Neural progenitor cell (in vitro differentiated cells): ENCODE data around the gene SPACA7.

ENCODE experiments used
- EZH2 ChIP-seq: fragments of 200-600 bp; sonication (generic); IDR thresholded peaks from 2 replicates; pipeline ENCODE4 v1.6.1; 2017; ENCODE audit warnings: antibody characterized with exemption, mild to moderate bottlenecking, moderate library complexity
- EZH2phosphoT487 ChIP-seq: fragments of 200-600 bp; sonication (generic); IDR thresholded peaks from 2 replicates; pipeline ENCODE4 v1.6.1; 2017; ENCODE audit warnings: antibody characterized with exemption
- TF ChIP-seq, protein P1 (sequence below): fragments of 200-600 bp; sonication (generic); IDR thresholded peaks from 2 replicates; pipeline ENCODE4 v1.5.1; 2017; ENCODE audit warnings: antibody characterized with exemption, mild to moderate bottlenecking

DNA sequence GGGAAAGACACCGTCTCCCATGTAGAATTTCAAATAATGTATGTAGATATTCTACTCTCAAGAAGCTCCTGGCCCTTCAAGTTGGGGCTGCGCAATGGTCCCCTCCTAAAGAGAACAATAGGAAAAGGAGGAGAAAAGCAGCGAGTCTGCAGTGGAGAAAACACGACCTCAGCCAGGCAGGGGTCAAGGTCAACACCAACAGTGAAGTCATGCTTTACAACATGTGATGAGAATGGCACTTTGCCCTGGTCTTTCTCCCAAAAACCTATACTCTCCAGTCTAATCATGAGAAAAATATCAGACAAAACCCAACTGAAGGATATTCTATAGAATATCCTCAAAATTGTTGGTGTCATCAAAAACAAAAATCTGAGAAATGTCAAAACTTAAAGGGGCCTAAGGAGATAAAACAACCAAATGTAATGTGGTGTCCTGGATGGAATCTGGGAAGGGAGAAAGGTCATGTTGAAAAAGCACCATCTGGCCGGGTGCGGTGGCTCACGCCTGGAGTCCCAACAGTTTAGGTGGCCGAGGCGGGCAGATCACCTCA, 101.0 kb downstream of the SPACA7 start:
- no peak for TF ChIP-seq EZH2
- TF ChIP-seq, protein P1, sequence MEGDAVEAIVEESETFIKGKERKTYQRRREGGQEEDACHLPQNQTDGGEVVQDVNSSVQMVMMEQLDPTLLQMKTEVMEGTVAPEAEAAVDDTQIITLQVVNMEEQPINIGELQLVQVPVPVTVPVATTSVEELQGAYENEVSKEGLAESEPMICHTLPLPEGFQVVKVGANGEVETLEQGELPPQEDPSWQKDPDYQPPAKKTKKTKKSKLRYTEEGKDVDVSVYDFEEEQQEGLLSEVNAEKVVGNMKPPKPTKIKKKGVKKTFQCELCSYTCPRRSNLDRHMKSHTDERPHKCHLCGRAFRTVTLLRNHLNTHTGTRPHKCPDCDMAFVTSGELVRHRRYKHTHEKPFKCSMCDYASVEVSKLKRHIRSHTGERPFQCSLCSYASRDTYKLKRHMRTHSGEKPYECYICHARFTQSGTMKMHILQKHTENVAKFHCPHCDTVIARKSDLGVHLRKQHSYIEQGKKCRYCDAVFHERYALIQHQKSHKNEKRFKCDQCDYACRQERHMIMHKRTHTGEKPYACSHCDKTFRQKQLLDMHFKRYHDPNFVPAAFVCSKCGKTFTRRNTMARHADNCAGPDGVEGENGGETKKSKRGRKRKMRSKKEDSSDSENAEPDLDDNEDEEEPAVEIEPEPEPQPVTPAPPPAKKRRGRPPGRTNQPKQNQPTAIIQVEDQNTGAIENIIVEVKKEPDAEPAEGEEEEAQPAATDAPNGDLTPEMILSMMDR: no peak
- TF ChIP-seq EZH2phosphoT487: no peak
